Ovary (tissue), 9 donors: ENCODE measurements around the gene SMARCA4. TPM values are rescaled to one million over a fixed set of nuclear protein-coding genes. Genes with fewer than 3 reads are reported as not detected.

Experiments
- DNase-seq, 5 donors: peaks; one replicate each; pipeline ENCODE4 v3.0.0-alpha.2; 2019 to 2020
- H3K27ac ChIP-seq, 2 donors: fragments of 200-600 bp; one replicate each; pipeline versions ENCODE4 v1.5.1 to v1.8.0; 2019 to 2022
- H3K27me3 ChIP-seq: fragments of 200-600 bp; one replicate; pipeline ENCODE4 v1.8.0; 2022
- H3K36me3 ChIP-seq: fragments of 200-600 bp; sonication (generic); one replicate; pipeline ENCODE4 v1.5.1; 2019
- H3K4me1 ChIP-seq: one replicate; pipeline ENCODE4 v1.8.1; 2013; ENCODE audit warnings: mild to moderate bottlenecking, moderate library complexity; ENCODE audit not compliant: insufficient read depth
- H3K4me3 ChIP-seq: fragments of 200-600 bp; sonication (generic); one replicate; pipeline ENCODE4 v1.5.1; 2017
- H3K9me3 ChIP-seq, 2 donors: fragments of 200-600 bp in 1 of 2; sonication (generic) in 1 of 2; one replicate each; pipeline versions ENCODE4 v1.5.1 to v1.8.1; 2013 to 2019; ENCODE audit warnings: mild to moderate bottlenecking in 1 of 2, moderate library complexity in 1 of 2
- EP300 ChIP-seq: sonication (generic); formaldehyde crosslinking; IDR thresholded peaks from one replicate; pipeline ENCODE4 v1.6.1; 2017; ENCODE audit warnings: antibody characterized with exemption
- POLR2A ChIP-seq: fragments of 450-650 bp; IDR thresholded peaks from one replicate; pipeline ENCODE4 v1.6.1; 2017; ENCODE audit warnings: antibody characterized with exemption, mild to moderate bottlenecking, moderate library complexity
- WGBS, 3 donors: extraction: QIAGEN DNeasy Blood & Tissue Kit in 1 of 3; methylation state at CpG; one replicate each; pipeline versions ENCODE4 v1.1.5 to v1.1.7; 2013 to 2017; 5-methylcytosine and 5-hydroxymethylcytosine counted together
- intact Hi-C, 4 donors: fragments of 100-400 bp; cut with DNase I; formaldehyde crosslinking; loops; one replicate each; pipeline versions ENCODE4 v1.11.0 to v1.15.1; 2022 to 2023
- polyA plus RNA-seq, 2 donors: library from polyadenylated mRNA; stranded (reverse); fragments of 200-250 nt in 1 of 2; fragments of 350-450 nt in 1 of 2; fragmentation: Illumina TruSeq in 1 of 2; extraction: RNeasy Lipid Tissue Mini Kit (QIAGEN cat#74804) in 1 of 2; gene quantifications; one replicate each; pipeline ENCODE4 v1.2.3, GENCODE V29; 2013 to 2014
- total RNA-seq, 7 donors: library from RNA; depleted of rRNA in 2 of 7; stranded (reverse); fragments of >200 nt in 2 of 7; fragmentation: NEBNext Ultra II Directional in 3 of 7; extraction: Animal tissue kit (Norgen Biotek cat#: 25700) in 3 of 7; gene quantifications; one replicate each; pipeline versions ENCODE4 v1.1.0 to v1.2.4, GENCODE V29; 2016 to 2023
- TF ChIP-seq, protein P1 (sequence below), 3 donors: fragments of 450-650 bp in 2 of 3; fragments of 200-600 bp in 1 of 3; IDR thresholded peaks; one replicate each; pipeline versions ENCODE4 v1.5.1 to v1.8.0; 2016 to 2022; ENCODE audit warnings: antibody characterized with exemption in 3 of 3, mild to moderate bottlenecking in 1 of 3
- donor health status: DM: no; HTN: no; CAD: no; lungs with moderate emphysema.
- donor health status: DM: no; HTN: no; CAD: no.
- donor health status: Bipolar disorder and iron deficiency.
- donor health status: DM: yes; HTN: yes; CAD: no.
- donor health status: DM: no; HTN: no; CAD: no.
- donor health status: DM: yes; HTN: yes; CAD: no.

The SMARCA4 gene
- total and polyA plus RNA-seq, 9 donors: 32.1 to 96.7 (median 68.3) TPM

DNA sequence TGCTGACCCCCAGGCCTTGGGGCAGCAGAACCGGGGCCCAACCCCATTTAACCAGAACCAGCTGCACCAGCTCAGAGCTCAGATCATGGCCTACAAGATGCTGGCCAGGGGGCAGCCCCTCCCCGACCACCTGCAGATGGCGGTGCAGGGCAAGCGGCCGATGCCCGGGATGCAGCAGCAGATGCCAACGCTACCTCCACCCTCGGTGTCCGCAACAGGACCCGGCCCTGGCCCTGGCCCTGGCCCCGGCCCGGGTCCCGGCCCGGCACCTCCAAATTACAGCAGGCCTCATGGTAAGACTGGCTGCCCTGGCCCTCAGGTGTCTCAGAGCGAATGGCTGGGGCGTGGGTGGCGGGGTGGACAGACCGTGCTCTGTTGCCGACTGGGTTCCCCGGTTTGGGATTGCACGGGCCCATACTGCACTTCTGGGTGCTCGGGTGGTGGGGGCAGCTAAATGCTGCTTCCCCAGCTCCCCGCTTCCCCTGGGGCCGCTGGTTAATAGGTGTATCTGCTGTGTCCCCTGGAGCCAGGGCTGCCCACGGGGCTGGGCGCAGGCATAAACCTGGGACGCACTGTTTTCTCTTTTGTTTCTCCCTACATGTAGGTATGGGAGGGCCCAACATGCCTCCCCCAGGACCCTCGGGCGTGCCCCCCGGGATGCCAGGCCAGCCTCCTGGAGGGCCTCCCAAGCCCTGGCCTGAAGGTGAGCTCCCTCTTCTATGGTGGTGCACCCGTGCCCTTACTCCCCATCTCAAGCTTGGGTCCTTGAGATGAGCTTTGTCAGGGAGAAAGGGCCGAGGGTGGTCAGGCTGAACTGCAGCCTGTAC is 25.7 kb downstream of the SMARCA4 start:
- intact Hi-C loops: no loop called here
- 90 to 93% (median 90%) methylated on average over 29 to 32 of the region's 32 CpGs for WGBS, 3 donors
- TF ChIP-seq EP300 (no peak), POLR2A (no peak)
- TF ChIP-seq, protein P1, sequence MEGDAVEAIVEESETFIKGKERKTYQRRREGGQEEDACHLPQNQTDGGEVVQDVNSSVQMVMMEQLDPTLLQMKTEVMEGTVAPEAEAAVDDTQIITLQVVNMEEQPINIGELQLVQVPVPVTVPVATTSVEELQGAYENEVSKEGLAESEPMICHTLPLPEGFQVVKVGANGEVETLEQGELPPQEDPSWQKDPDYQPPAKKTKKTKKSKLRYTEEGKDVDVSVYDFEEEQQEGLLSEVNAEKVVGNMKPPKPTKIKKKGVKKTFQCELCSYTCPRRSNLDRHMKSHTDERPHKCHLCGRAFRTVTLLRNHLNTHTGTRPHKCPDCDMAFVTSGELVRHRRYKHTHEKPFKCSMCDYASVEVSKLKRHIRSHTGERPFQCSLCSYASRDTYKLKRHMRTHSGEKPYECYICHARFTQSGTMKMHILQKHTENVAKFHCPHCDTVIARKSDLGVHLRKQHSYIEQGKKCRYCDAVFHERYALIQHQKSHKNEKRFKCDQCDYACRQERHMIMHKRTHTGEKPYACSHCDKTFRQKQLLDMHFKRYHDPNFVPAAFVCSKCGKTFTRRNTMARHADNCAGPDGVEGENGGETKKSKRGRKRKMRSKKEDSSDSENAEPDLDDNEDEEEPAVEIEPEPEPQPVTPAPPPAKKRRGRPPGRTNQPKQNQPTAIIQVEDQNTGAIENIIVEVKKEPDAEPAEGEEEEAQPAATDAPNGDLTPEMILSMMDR (IDR thresholded peaks at IDR 0.05): no peak
- peaks cover 2% of the 10 kb centered on the region for H3K36me3 ChIP-seq
- H3K27ac ChIP-seq: no peak overlapping the region
- no peak for DNase-seq
- no peaks in the 10 kb centered on the region for H3K27me3 ChIP-seq
- H3K4me3 ChIP-seq: no peak overlapping the region
- no peaks in the 10 kb centered on the region for H3K4me1 ChIP-seq
- no peaks in the 10 kb centered on the region for H3K9me3 ChIP-seq

DNA sequence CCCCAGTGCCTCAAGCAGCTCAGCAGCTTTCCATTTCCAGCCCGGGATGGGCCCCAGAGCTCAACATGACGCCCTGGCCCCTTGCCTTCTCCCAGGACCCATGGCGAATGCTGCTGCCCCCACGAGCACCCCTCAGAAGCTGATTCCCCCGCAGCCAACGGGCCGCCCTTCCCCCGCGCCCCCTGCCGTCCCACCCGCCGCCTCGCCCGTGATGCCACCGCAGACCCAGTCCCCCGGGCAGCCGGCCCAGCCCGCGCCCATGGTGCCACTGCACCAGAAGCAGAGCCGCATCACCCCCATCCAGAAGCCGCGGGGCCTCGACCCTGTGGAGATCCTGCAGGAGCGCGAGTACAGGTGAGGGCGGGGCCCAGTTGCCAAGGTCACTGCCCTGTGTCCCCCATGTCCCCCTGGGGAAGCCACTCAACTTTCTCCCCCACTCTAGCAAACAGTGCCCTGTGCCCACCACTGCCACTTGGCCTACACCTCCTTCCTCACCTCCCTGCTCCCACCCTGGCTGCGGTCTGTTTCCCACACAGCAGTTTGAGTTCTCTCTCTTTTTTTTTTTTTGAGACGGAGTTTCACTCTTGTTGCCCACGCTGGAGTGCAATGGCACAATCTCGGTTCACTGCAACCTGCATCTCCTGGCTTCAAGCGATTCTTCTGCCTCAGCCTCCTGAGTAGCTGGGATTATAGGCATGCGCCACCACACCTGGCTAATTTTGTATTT is 26.9 kb downstream of the SMARCA4 start:
- H3K9me3 ChIP-seq: no peaks in the 10 kb centered on the region
- DNase-seq: no peak
- H3K4me1 ChIP-seq: no peaks in the 10 kb centered on the region
- TF ChIP-seq, protein P1 (IDR thresholded peaks at IDR 0.05): no peak
- TF ChIP-seq EP300 (no peak), POLR2A (no peak)
- peaks cover 2% of the 10 kb centered on the region for H3K36me3 ChIP-seq
- 88 to 90% (median 90%) methylated on average over 24 to 32 of the region's 32 CpGs for WGBS, 3 donors
- intact Hi-C loops: no loop called here
- H3K27ac ChIP-seq: no peak overlapping the region
- no peak overlapping the region for H3K4me3 ChIP-seq
- H3K27me3 ChIP-seq: no peaks in the 10 kb centered on the region

DNA sequence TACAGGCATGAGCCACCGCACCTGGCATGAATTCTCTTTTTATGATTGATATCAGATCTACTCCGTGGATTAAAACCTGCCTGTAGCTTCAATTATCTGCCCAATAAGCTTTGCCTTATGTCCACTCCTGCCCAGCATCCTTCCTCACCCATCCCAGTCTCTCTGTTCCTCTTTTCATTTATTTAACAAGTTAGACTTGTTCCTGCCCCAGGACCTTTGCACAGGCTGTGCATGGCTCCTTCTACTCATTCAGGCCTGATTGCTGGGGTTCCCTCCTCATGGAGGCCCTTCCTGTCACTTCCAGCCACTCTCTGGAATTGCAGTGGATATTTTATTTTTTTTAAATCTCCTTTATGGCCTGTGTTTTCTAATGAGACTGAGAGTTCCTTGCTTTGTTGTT is 27.6 kb downstream of the SMARCA4 start:
- H3K4me1 ChIP-seq: no peaks in the 10 kb centered on the region
- 85 to 92% (median 87%) methylated on average over 2 of the region's 2 CpGs for WGBS, 3 donors
- TF ChIP-seq POLR2A: no peak
- TF ChIP-seq, protein P1 (IDR thresholded peaks at IDR 0.05): no peak
- intact Hi-C loops: no loop called here
- no peak overlapping the region for H3K27ac ChIP-seq
- no peak overlapping the region for H3K4me3 ChIP-seq
- H3K36me3 ChIP-seq: peaks cover 2% of the 10 kb centered on the region
- no peaks in the 10 kb centered on the region for H3K27me3 ChIP-seq
- no peak for DNase-seq
- no peaks in the 10 kb centered on the region for H3K9me3 ChIP-seq

DNA sequence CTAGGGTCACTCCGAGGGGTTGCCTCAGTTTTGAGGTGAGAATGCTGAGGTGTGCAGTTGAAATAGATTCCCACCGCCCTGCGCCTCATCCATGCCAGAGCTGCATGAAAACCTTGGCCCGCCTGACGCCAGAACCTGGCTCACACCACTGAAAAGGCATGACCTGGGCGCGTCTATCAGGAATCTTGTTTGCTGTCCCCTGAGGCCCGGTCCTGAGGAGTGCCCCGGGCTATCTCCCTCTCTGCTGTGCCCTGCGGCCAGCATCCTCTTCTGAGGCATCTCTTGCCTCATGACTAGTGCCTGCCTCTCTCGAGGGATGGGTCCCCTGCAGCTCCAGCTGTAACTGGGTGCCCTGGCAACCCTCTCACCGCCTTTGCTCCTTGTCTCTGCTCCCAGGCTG is 28.1 kb downstream of the SMARCA4 start:
- DNase-seq: no peak
- 84 to 90% (median 88%) methylated on average over 12 of the region's 12 CpGs for WGBS, 3 donors
- Histone ChIP-seq H3K9me3 (no peaks in the 10 kb centered on the region), H3K36me3 (peaks cover 2% of the 10 kb centered on the region), H3K27ac (no peak overlapping the region), H3K4me3 (no peak overlapping the region), H3K4me1 (no peaks in the 10 kb centered on the region), H3K27me3 (no peaks in the 10 kb centered on the region)
- intact Hi-C loops: no loop called here
- TF ChIP-seq EP300: no peak
- TF ChIP-seq, protein P1 (IDR thresholded peaks at IDR 0.05): no peak
- TF ChIP-seq POLR2A: no peak
